HG02884 (cell line): ENCODE results near the gene TAF1C.
A peak's percentile ranks its signal among the peaks of the same experiment; 100 is the strongest.
"Not testable (repeated sequence)": the region's sequence is repeated elsewhere in the genome, so short reads cannot be mapped to it uniquely, and the experiment has no call there.

Experiments
- ATAC-seq: cut with Tn5 transposase; IDR thresholded peaks from one replicate; pipeline ENCODE4 v1.9.1; 2021; ENCODE audit warnings: mild to moderate bottlenecking, moderate library complexity; ENCODE audit not compliant: unreplicated experiment

TAF1C gene

GRCh38 chr16:84186685-84187437, at the start of gene TAF1C:
TAF1C (minus strand) TSS chr16:84187057; CDS start chr16:84184988, 2,069 bp downstream.
- ATAC-seq, result peak; percentile 91

- ATAC-seq, result no peak
Observed at GRCh38 chr16:84234321-84235241, 47.7 kb upstream of the TAF1C start.

GRCh38 chr16:84233748-84234147, 46.9 kb upstream of the TAF1C start:
- ATAC-seq, result no peak

GRCh38 chr16:84232969-84233368, 46.1 kb upstream of the TAF1C start:
- ATAC-seq, result no peak

DNA sequence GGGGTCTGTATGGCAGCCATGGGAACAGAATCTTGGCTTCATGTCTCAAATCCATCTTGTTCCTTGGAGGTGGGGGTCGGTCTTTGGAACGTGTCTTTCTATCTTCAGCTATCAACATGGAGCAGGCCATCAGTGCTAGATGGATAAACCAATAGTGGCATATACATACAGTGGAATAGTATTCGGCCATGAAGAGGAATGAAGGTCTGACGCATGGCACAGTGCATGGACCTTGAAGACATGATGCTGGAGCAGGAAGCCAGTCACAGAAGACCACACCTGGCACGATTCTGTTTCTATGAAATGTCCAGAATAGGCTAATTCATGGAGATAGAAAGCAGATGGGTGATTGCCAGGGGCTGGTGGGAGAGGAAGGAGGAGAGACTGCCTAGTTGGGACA, 45.2 kb upstream of the TAF1C start:
- ATAC-seq, result no peak

DNA sequence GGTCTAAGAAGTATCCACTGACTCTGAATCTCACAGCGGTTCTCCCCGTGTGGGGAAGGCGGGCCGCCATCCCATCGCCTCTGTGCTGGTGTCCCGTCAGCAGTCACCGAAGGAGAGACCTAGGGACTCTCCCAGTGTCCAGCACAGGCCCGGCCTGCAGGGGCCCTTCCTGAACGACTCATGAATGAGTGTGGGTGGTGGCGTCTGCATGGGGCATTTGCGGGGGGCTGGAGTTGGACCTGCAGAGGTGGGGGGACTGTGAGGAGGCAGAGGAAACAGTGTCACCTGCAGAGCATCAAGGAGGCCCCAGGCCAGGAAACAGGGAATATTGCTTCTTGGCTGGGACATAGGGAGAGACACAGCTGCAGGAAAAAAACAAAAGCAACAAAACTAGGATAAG, 42.6 kb upstream of the TAF1C start:
- no peak for ATAC-seq

- no peak for ATAC-seq
Observed at GRCh38 chr16:84228256-84228838, 41.5 kb upstream of the TAF1C start.

- no peak for ATAC-seq
Observed at GRCh38 chr16:84227548-84227947, 40.7 kb upstream of the TAF1C start.

GRCh38 chr16:84226026-84226425, 39.2 kb upstream of the TAF1C start:
- ATAC-seq, result no peak

DNA sequence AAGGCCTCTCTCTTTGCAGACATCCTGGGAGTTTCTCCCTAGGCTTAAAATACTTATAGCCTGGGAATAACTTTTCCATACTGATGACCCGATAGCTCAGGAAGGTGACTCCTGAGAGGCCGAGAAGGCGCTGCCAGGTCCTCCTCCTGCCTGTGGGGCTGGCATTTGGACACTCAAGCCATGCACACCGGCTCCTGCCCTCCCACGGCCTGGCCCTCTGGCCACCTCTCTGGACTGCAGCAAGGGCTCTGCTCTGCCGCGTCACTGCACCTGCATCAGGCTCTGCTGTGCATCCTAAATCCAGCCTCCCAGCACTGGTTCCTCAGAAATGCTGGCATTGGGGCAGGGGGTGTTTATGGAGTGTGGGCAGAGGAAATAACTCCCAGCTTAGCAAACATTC, 38.7 kb upstream of the TAF1C start:
- no peak for ATAC-seq

DNA sequence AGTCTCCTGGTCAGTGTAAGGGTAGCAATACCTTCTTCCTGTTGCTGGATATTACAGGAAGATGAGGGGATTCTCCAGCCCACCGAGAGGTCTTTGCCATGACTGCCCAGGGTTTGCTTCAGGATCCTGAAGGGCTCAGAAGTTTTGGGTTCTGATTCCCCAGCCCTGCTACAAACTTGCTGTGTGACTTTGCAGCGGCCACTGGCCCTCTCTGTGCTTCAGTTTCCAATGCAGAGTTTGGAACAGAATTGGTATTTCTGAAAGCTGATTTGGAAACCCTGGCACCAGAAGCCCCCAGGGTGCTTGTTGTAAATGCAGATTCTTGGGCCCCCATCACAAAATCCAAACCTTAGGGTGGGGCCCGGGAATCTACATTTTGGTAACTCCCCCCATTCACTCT, 38.3 kb upstream of the TAF1C start:
- ATAC-seq, result no peak

GRCh38 chr16:84224554-84224953, 37.7 kb upstream of the TAF1C start:
- no peak for ATAC-seq

GRCh38 chr16:84223456-84223855, 36.6 kb upstream of the TAF1C start:
- no peak for ATAC-seq

GRCh38 chr16:84220851-84221250, 34.0 kb upstream of the TAF1C start:
- ATAC-seq, result no peak

DNA sequence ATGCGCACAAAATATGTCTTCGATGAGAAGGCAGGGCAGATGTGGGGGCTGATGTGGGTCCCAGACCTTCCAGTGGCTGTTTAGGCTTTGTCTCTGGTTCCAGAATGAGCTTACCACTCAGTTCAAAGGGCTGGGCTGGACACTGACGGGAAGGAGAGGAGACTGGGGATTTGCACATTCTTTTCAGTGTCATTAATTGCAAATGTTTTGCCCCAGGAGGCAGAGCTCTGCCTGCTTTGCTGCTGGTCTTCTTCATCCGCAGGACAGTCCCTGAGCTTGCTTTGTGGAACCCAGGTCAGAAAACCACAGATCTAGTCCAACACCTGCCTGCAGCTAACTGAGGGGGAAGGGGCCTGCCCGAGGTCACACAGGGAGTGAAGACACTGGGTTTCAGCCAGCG, 32.1 kb upstream of the TAF1C start:
- no peak for ATAC-seq

DNA sequence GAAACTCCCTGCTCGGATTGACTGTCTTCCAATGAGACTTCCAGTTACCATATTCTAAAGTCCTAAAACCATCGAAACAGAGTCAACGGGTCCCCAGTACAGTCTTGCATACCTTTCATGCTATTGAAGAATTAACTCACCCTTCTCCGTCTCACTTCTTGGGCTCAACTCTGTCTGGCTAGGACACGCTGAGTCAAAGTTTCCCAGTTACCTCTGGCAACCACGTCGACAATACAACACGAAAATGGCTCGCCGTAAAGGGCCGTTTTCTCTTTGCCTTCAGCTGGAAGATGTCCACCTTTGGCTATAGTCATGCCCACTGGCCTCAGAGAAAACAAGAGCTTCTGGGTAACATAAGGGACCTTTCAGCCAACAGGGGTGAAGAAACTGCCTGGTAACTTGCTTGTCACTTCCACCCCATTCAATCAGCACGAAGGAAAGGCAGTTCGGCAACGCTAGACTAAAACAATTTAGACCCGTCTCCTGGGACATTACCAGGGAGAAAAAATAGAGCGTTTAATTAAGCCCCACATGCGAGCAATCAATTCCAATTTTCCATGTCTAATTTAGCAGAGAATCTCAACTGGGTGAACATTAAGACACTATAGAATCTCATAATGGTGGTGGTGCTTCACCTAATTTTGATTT, 31.4 kb upstream of the TAF1C start:
- no peak for ATAC-seq

- ATAC-seq, result not testable (repeated sequence)
Observed at GRCh38 chr16:84216144-84216543, 29.3 kb upstream of the TAF1C start.

GRCh38 chr16:84215531-84215930, 28.7 kb upstream of the TAF1C start:
- ATAC-seq, result no peak

DNA sequence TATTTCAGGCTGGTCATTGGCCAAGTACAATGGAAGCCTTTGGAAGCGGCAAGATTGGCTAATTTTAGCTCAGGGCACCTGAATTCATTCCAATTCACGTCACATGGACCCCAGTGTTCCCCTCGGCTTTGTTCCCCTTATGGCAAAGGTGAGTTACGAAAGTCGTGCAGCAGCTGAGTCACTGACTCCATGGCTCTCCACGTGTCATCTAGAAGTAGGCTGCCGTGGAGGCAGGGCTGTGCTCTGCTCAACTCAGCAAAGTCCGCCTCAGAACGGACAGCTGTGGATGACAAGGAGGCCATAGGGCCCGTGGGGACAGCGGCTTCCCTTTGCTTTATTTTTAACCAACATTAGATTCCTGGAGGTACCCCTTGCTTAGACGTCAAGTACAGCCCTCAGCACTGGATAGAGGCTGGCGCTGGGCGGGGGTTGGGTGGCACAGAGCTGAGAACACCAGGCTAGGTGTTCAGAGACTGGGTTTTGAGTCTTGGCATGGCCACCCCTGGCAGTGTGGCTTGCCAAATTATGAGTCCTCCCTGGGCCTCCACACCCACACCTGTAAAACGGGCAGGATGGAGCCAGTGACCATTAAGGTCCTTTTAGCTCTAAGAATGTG, 27.7 kb upstream of the TAF1C start:
- ATAC-seq, result no peak

DNA sequence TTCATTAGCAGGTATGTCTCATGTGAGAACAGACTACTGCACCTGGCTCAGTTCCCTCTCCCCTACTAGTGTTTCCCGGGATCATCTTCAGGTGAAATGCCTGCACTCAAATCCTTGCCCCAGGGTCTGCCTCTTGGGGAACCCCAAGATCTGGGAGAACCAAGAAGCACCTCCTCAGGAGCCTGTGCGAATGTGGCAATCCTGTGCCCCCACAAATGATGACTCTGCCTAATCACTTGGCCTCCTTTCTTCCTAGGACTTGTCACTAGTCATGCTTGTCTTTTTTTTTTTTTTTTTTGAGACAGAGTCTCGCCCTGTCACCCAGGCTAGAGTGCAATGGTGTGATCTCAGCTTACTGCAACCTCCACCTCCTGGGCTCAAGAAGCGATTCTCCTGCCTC, 25.8 kb upstream of the TAF1C start:
- no peak for ATAC-seq

DNA sequence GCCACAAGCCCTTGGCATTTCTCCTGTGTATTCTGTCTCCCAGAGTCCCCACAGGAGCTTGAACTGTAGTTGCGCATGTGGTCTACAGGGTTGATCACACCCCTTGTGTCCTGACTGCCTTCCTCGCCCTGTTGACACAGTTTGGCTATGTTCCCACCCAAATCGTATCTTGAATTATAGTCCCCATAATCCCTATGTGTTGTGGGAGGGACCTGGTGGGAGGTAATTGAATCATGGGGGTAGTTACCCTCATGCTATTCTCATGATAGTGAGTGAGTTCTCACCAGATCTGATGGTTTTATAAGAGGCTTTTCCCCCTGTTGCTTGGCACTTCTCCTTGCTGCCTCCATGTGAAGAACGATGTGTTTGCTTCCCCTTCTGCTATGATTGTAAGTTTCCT, 25.3 kb upstream of the TAF1C start:
- ATAC-seq, result no peak
